HEK293 (cell line): Measurements from ENCODE around the gene IRF8.

ENCODE experiments used
- CTCF ChIA-PET: fragments of 350-600 bp; formaldehyde crosslinking; extraction: SDS; loops from one replicate; lab custom pipeline; 2021; ENCODE audit warnings: antibody characterized with exemption; lab: Yijun Ruan, JAX
- POLR2A ChIA-PET: fragments of 300-600 bp; formaldehyde crosslinking; extraction: SDS; loops from one replicate; lab custom pipeline; 2020; ENCODE audit warnings: antibody characterized with exemption, inconsistent platforms; lab: Yijun Ruan, JAX
- H3K27ac ChIP-seq: fragments of 200-500 bp; sonication (Bioruptor generic); 2 replicates; pipeline ENCODE4 v1.5.1; 2014; ENCODE audit warnings: low read depth, low read length, control low read depth, inconsistent platforms; ENCODE audit errors: extremely low read depth
- H3K36me3 ChIP-seq, 2 experiments: fragments of 200-500 bp in 1 of 2; sonication (Bioruptor generic) in 1 of 2; 1 replicate in 1 of 2; 2 replicates in 1 of 2; pipeline ENCODE4 v1.5.1; 2014 to 2017; ENCODE audit warnings: inconsistent platforms in 2 of 2, low read length in 2 of 2; ENCODE audit not compliant: control insufficient read depth in 2 of 2, insufficient read depth in 1 of 2
- H3K4me1 ChIP-seq: fragments of 200-500 bp; sonication (Bioruptor generic); 2 replicates; pipeline ENCODE4 v1.5.1; 2014; ENCODE audit warnings: mild to moderate bottlenecking, low read length, inconsistent platforms; ENCODE audit not compliant: control insufficient read depth, insufficient read depth
- H3K4me3 ChIP-seq: 2 replicates; pipeline ENCODE4 v1.5.1; 2011; ENCODE audit warnings: low read depth, mild to moderate bottlenecking, control low read depth, low read length, moderate library complexity
- H3K9me3 ChIP-seq: fragments of 200-500 bp; sonication (Bioruptor generic); 2 replicates; pipeline ENCODE4 v1.5.1; 2014; ENCODE audit warnings: low read depth, low read length, inconsistent platforms; ENCODE audit not compliant: control insufficient read depth, insufficient read depth
- KLF10 ChIP-seq: fragments of 450-650 bp; IDR thresholded peaks from 2 replicates; pipeline ENCODE4 v1.5.1; 2018; ENCODE audit warnings: missing biosample characterization, mild to moderate bottlenecking, missing genetic modification characterization
- KLF17 ChIP-seq: fragments of 450-650 bp; formaldehyde crosslinking; IDR thresholded peaks from 2 replicates; pipeline ENCODE4 v1.5.1; 2016; ENCODE audit warnings: missing biosample characterization, missing genetic modification characterization
- KLF7 ChIP-seq: fragments of 450-650 bp; formaldehyde crosslinking; IDR thresholded peaks from 2 replicates; pipeline ENCODE4 v1.5.1; 2016; ENCODE audit warnings: missing biosample characterization, missing genetic modification characterization, borderline replicate concordance
- MYNN ChIP-seq: fragments of 450-650 bp; formaldehyde crosslinking; IDR thresholded peaks from 2 replicates; pipeline ENCODE4 v1.5.1; 2016; ENCODE audit warnings: missing biosample characterization, missing genetic modification characterization, borderline replicate concordance
- ZBTB49 ChIP-seq: fragments of 450-650 bp; formaldehyde crosslinking; IDR thresholded peaks from 2 replicates; pipeline ENCODE4 v1.5.1; 2016; ENCODE audit warnings: missing biosample characterization, missing genetic modification characterization, low read depth
- ZFHX2 ChIP-seq: fragments of 450-650 bp; formaldehyde crosslinking; conservative IDR thresholded peaks from 2 replicates; pipeline ENCODE4 v1.5.1; 2016; ENCODE audit warnings: missing biosample characterization, missing genetic modification characterization
- ZFP69B ChIP-seq: fragments of 450-650 bp; formaldehyde crosslinking; IDR thresholded peaks from 2 replicates; pipeline ENCODE4 v1.5.1; 2016; ENCODE audit warnings: missing biosample characterization, missing genetic modification characterization
- ZNF133 ChIP-seq: fragments of 450-650 bp; formaldehyde crosslinking; IDR thresholded peaks from 2 replicates; pipeline ENCODE4 v1.5.1; 2016; ENCODE audit warnings: missing biosample characterization, missing genetic modification characterization
- ZNF223 ChIP-seq: fragments of 450-650 bp; formaldehyde crosslinking; IDR thresholded peaks from 2 replicates; pipeline ENCODE4 v1.5.1; 2016; ENCODE audit warnings: missing biosample characterization, missing genetic modification characterization
- ZNF26 ChIP-seq: fragments of 450-650 bp; formaldehyde crosslinking; IDR thresholded peaks from 2 replicates; pipeline ENCODE4 v1.5.1; 2016; ENCODE audit warnings: missing biosample characterization, missing genetic modification characterization
- ZNF280C ChIP-seq: fragments of 450-650 bp; formaldehyde crosslinking; IDR thresholded peaks from 2 replicates; pipeline ENCODE4 v1.5.1; 2016; ENCODE audit warnings: missing biosample characterization, missing genetic modification characterization
- ZNF335 ChIP-seq: fragments of 450-650 bp; formaldehyde crosslinking; conservative IDR thresholded peaks from 2 replicates; pipeline ENCODE4 v1.5.1; 2016; ENCODE audit warnings: missing biosample characterization, missing genetic modification characterization
- ZNF366 ChIP-seq: fragments of 450-650 bp; formaldehyde crosslinking; conservative IDR thresholded peaks from 2 replicates; pipeline ENCODE4 v1.5.1; 2016; ENCODE audit warnings: missing biosample characterization, missing genetic modification characterization
- ZNF544 ChIP-seq: fragments of 450-650 bp; formaldehyde crosslinking; IDR thresholded peaks from 2 replicates; pipeline ENCODE4 v1.5.0; 2017; ENCODE audit warnings: missing biosample characterization, missing genetic modification characterization
- ZNF571 ChIP-seq: fragments of 450-650 bp; formaldehyde crosslinking; IDR thresholded peaks from 2 replicates; pipeline ENCODE4 v1.5.0; 2017; ENCODE audit warnings: missing biosample characterization, missing genetic modification characterization
- ZNF596 ChIP-seq: fragments of 450-650 bp; IDR thresholded peaks from 2 replicates; pipeline ENCODE4 v1.5.0; 2018; ENCODE audit warnings: missing biosample characterization, mild to moderate bottlenecking, missing genetic modification characterization, moderate library complexity
- ZNF600 ChIP-seq: fragments of 450-650 bp; formaldehyde crosslinking; IDR thresholded peaks from 2 replicates; pipeline ENCODE4 v1.5.1; 2016; ENCODE audit warnings: missing biosample characterization, missing genetic modification characterization
- ZNF626 ChIP-seq: fragments of 450-650 bp; sonication (Bioruptor Pico); formaldehyde crosslinking; IDR thresholded peaks from 2 replicates; pipeline ENCODE4 v1.5.1; 2018; ENCODE audit warnings: missing biosample characterization, missing genetic modification characterization, inconsistent platforms
- ZNF664 ChIP-seq: fragments of 450-650 bp; formaldehyde crosslinking; IDR thresholded peaks from 2 replicates; pipeline ENCODE4 v1.5.1; 2016; ENCODE audit warnings: missing biosample characterization, missing genetic modification characterization
- ZNF701 ChIP-seq: fragments of 450-650 bp; formaldehyde crosslinking; IDR thresholded peaks from 2 replicates; pipeline ENCODE4 v1.5.1; 2016; ENCODE audit warnings: missing biosample characterization, missing genetic modification characterization
- ZNF704 ChIP-seq: fragments of 450-650 bp; formaldehyde crosslinking; IDR thresholded peaks from 2 replicates; pipeline ENCODE4 v1.5.1; 2016; ENCODE audit warnings: missing biosample characterization, missing genetic modification characterization
- ZSCAN16 ChIP-seq: fragments of 450-650 bp; formaldehyde crosslinking; IDR thresholded peaks from 2 replicates; pipeline ENCODE4 v1.5.1; 2016; ENCODE audit warnings: missing biosample characterization, missing genetic modification characterization

The IRF8 gene

GRCh38 chr16:85911251-85911930, 12.4 kb downstream of the IRF8 start:
- no peak overlapping the region for H3K4me3 ChIP-seq
- no peaks in the 10 kb centered on the region for H3K4me1 ChIP-seq
- POLR2A ChIA-PET, result no interaction called here
- H3K27ac ChIP-seq, result no peak overlapping the region
- H3K9me3 ChIP-seq, result no peaks in the 10 kb centered on the region
- TF ChIP-seq ZNF280C (tag by site-specific recombination) (no peak), KLF17 (tag by site-specific recombination) (no peak), ZFHX2 (tag by site-specific recombination) (no peak), KLF7 (tag by site-specific recombination) (no peak), ZNF626 (tag by site-specific recombination) (no peak), KLF10 (tag by site-specific recombination) (no peak), ZFP69B (tag by site-specific recombination) (no peak), ZNF571 (tag by site-specific recombination) (no peak), ZNF26 (tag by site-specific recombination) (no peak), ZNF544 (tag by site-specific recombination) (no peak), MYNN (tag by site-specific recombination) (no peak), ZNF596 (tag by site-specific recombination) (no peak), ZNF335 (tag by site-specific recombination) (no peak), ZNF366 (tag by site-specific recombination) (no peak), ZNF133 (no peak)
- TF ChIP-seq, all 188 proteins: peak for 0
- H3K36me3 ChIP-seq, result peaks cover 0 to 57% of the 10 kb centered on the region in 2 experiments; a peak in 1 of 3 replicates
- CTCF ChIA-PET, result no interaction called here

GRCh38 chr16:85912211-85912974, 13.4 kb downstream of the IRF8 start:
- POLR2A ChIA-PET, result no interaction called here
- CTCF ChIA-PET, result no interaction called here
- Histone ChIP-seq H3K9me3 (no peaks in the 10 kb centered on the region), H3K27ac (no peak overlapping the region), H3K4me3 (no peak overlapping the region), H3K4me1 (no peaks in the 10 kb centered on the region), H3K36me3 (peaks cover 0 to 53% of the 10 kb centered on the region in 2 experiments; a peak in 1 of 3 replicates)
- TF ChIP-seq ZSCAN16 (tag by site-specific recombination) (no peak), ZNF701 (tag by site-specific recombination) (no peak), ZNF704 (tag by site-specific recombination) (no peak), ZNF600 (no peak), ZNF596 (tag by site-specific recombination) (no peak), ZFHX2 (tag by site-specific recombination) (no peak), ZNF664 (tag by site-specific recombination) (no peak), ZNF223 (tag by site-specific recombination) (no peak), ZFP69B (tag by site-specific recombination) (no peak), ZBTB49 (tag by site-specific recombination) (no peak)
